CD4-positive, alpha-beta T cell treated with Interleukin-15 for 1 hour (primary cell): Measurements from ENCODE around the gene GPX5.
A peak's percentile ranks its signal among the peaks of the same experiment; 100 is the strongest.
"Not testable (repeated sequence)": the region's sequence is repeated elsewhere in the genome, so short reads cannot be mapped to it uniquely, and the experiment has no call there.

Experiments
- DNase-seq: peaks from one replicate; pipeline ENCODE4 v3.0.0-alpha.2; 2020

The GPX5 gene

GRCh38 chr6:28525496-28526039, at the start of gene GPX5:
Gene GPX5, plus strand, starts transcription at chr6:28525881. Its CDS starts 133 bp downstream, at chr6:28526014.
- no peak for DNase-seq

GRCh38 chr6:28478518-28478917, 47.2 kb upstream of the GPX5 start:
- no peak for DNase-seq

DNA sequence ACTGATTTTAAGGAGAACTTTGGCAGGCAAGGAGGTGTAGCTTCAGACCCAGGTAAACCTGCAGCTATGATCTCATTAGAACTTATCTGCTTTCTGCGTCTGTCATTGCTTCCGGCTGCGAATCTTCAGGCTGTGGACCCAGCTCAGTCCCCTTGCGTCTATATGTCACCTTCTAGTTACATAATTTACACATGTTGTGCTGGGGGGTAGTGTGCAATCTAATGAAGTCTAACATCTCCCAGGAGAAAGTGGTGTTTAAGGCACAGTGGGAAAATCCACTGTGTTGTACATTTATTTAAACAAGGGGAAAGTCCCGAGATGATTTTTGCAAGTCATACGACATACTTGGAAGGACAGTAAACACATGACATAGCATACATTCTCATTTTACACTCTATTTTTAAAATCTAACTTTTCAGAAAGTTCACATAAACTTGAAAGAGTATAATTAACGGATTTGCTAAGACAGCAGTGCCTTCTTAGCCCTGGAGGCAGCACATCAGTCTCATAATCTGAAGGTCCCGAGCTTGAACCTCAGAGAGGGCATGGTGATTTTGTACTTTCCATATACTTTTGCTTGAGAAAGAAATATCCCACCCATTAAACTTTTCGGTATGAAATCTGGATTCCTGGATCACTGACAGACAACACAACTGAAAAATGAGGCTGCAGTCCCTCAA, 45.3 kb upstream of the GPX5 start:
- DNase-seq = no peak

DNA sequence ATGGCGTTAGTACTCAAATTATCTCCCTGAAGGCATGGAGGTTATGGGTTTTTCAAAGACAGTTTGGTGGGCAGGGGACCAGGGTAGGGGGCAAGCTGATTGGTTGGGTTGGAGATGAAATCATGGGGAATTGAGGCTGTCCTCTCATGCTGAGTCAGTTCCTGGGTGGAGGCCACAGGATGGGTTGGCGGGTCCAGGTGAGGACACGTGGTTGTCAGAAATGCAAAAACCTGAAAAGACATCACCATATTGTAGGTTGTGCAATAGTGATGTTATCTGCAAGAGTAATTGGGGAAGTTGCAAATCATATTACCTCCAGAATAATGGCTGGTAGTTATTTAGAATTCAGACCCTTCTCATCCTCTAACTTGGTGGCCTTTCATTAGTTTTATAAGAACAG, 40.2 kb upstream of the GPX5 start:
- DNase-seq = no peak

DNA sequence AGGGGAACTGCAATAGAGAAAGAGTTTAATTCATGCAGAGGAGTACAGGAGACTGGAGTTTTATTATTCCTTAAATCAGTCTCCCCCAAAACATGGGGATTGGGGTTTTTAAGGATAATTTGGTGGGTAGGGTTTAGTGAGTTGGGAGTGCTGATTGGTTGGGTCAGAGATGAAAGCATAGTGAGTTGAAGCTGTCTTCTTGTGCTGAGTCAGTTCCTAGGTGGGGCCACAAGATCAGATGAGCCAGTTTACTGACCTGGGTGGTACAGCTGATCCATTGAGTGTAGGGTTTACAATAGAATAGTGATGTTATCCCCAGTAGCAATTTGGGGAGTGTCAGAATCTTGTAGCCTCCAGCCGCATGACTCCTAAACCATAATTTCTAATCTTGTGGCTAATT, 39.1 kb upstream of the GPX5 start:
- DNase-seq = no peak

DNA sequence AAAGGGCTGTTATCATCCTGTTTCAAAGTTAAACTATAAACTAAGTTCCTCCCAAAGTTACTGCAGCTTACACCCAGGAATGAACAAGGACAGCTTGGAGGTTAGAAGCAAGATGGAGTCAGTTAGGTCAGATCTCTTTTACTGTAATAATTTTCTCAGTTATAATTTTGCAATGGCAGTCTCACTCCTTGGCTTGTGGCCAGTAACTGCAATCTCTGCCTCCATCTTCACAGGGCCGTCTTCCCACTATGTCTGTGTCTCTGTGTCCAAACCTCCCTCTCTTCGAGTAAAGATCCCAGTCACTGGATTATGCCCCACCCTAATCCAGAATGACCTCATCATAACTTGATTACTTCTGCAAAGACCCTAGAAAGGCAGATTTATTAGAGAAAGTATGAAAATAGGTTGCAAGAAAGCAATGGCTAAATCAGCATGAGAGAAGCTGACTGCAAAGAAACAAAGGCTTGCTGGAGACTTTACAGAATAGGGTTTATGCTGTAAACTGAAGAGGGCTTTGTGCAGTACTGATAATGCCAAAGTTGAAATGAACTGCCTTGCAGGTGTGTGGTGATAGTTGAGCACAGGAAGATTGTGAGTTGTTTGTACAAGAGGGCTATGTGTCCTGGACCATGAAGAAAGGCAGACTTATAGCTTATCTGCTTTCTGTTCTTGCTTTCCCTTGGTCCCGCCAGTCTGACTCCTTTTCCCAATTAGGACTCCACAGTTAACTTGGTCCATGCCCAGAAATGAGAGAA, 38.5 kb upstream of the GPX5 start:
- DNase-seq = no peak

- no peak for DNase-seq
These were observed 36.7 kb upstream of the GPX5 start for GRCh38 chr6:28488916-28489365.

GRCh38 chr6:28489366-28490204, 36.1 kb upstream of the GPX5 start:
- peak; percentile 51 for DNase-seq

GRCh38 chr6:28490205-28490890, 35.3 kb upstream of the GPX5 start:
- DNase-seq = no peak

DNA sequence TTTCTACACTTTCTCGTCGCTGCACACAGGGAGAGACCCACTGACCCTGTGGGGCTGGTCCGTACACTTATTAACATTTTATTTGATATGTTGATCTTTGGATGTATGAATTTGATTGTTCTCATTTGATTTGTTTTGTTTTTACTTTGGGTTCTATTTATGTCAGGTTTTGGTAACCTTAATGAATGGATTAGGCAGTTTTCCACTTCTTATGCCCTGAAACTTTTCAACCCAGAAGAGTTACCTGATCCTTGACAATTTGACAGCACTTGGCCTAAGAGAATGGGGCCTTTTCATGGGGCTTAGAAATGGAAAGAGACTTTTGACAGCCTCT, 33.7 kb upstream of the GPX5 start:
- no peak for DNase-seq

DNA sequence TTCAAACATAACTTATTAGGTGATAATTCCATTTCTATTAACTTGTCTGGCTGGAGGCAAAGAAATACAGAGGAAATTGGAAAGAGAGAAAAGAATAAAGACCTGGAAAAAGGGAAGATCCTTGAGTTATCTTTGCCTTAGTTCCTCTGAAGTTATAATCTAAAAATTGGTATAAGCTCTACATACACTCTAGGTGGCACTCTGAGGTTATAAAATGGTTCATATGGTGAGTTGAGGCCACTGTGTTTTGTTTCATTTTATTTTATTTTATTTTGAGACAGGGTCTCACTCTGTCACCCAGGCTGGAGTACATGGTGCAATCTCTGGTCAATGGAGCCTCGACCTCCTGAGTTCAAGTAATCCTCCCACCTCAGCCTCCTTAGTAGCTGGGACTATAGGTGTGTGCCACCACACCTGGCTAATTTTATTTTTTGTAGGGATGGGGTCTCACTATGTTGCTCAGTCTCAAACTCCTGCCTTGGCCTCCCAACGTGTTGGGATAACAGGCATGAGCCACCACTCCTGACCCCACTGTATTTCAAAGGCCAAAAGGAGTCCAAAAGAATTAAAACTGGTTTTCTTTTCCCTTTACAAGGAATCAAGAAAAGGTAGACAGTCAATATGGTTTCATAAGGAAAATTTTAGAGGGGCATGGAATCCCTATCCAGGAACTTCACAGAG, 29.4 kb upstream of the GPX5 start:
- DNase-seq = no peak

DNA sequence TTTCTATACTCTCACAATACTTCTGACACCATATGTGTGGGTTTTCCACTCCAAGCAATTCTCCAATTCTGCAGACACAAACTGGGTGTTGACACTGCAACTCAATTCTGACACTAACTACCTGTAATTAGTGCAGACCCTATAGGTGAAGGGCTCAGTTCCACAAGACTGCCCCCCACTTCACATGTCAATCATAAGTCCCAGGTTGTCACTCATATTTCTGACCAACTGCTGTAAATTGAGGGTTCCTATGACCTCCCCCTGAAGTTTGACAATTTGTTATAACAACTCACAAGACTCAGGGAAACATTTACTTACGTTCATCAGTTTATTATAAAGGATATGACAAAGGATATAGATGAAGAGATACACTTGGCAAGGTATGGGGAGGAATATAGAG, 28.4 kb upstream of the GPX5 start:
- no peak for DNase-seq

GRCh38 chr6:28497893-28498292, 27.8 kb upstream of the GPX5 start:
- DNase-seq = no peak

DNA sequence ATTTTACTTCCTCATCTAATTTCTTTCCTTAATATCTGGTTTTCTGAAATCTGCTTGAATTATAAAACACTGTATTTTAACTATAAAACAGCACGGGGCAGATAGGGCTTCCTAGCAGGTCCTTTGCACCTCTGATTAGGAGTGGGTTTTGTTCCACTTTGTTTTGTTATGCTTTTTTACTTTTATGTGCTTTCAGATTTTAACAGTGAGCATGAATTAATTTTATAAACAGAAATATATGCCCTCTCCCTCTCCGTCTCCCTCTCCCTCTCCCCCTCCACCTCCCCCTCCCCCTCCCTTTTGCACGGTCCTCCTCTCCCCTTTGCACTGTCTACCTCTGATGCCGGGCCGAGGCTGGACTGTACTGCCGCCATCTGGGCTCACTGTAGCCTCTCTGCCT, 24.4 kb upstream of the GPX5 start:
- DNase-seq = no peak

DNA sequence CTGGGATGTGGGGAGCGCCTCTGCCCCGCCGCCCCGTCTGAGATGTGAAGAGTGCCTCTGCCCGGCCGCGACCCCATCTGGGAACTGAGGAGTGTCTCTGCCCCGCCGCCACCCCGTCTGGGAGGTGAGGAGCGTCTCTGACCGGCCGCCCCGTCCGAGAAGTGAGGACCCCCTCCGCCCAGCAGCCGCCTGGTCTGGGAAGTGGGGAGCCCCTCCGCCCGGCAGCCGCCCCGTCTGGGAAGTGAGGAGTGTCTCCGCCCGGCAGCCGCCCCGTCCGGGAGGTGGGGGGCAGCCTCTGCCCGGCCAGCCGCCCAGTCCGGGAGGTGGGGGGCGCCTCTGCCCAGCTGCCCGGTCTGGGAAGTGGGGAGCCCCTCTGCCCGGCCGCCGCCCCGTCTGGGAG, 23.5 kb upstream of the GPX5 start:
- not testable (repeated sequence) for DNase-seq

- DNase-seq = not testable (repeated sequence)
These were observed 22.9 kb upstream of the GPX5 start for GRCh38 chr6:28502709-28503305.

GRCh38 chr6:28505733-28506132, 19.9 kb upstream of the GPX5 start:
- no peak for DNase-seq

GRCh38 chr6:28506807-28507475, 18.7 kb upstream of the GPX5 start:
- no peak for DNase-seq

- DNase-seq = no peak
These were observed 13.9 kb upstream of the GPX5 start for GRCh38 chr6:28511628-28512300.

DNA sequence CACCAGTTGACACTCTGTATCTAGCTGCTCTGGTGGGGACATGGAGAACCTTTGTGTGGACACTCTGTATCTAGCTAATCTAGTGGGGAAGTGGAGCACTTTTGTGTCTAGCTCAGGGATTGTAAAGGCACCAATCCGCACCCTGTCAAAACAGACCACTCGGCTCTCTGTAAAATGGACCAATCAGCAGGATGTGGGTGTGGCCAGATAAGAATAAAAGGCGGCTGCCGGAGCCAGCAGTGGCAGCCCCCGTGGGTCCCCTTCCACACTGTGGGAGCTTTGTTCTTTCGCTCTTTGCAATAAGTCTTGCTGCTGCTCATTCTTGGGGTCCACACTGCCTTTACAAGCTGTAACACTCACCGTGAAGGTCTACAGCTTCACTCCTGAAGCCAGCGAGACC, 13.3 kb upstream of the GPX5 start:
- not testable (repeated sequence) for DNase-seq

GRCh38 chr6:28515676-28516075, 10.0 kb upstream of the GPX5 start, which contains the start of gene GPX6:
Gene GPX6, minus strand, starts transcription at chr6:28515793. Its CDS starts 50 bp downstream, at chr6:28515743.
- DNase-seq = no peak
